GM10266 (cell line): ENCODE measurements around the gene FBXL19.

Experiments used
- DNase-seq: peaks from one replicate; pipeline ENCODE4 v3.0.0; 2012; ENCODE audit errors: extremely low spot score
- TF ChIP-seq, protein P1 (sequence below): IDR thresholded peaks from 2 replicates; pipeline ENCODE4 v1.5.1; 2012; ENCODE audit warnings: mild to moderate bottlenecking, low read depth; ENCODE audit not compliant: control insufficient read depth, insufficient read depth; ENCODE audit errors: missing control alignments

The FBXL19 gene

DNA sequence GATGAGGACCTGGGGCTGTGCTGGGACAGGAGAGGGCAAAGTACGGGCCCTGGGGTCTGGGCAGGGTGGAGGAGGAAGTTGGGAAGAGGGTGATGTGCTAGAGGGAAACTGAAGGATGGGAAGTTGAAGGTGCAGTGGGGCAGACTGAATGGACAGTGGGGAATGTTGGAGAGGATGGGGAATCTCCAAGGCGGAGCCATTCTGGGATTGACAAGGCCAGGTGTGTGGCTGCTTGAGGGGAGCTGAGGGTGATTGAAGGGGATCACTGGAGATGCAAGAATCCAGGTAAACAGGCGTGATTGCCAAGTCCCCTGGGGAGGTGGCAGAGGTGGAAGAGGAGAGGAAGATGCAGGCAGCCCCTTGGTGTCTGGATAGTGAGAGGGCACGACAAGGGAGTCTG, 53.1 kb downstream of the FBXL19 start:
- TF ChIP-seq, protein P1, sequence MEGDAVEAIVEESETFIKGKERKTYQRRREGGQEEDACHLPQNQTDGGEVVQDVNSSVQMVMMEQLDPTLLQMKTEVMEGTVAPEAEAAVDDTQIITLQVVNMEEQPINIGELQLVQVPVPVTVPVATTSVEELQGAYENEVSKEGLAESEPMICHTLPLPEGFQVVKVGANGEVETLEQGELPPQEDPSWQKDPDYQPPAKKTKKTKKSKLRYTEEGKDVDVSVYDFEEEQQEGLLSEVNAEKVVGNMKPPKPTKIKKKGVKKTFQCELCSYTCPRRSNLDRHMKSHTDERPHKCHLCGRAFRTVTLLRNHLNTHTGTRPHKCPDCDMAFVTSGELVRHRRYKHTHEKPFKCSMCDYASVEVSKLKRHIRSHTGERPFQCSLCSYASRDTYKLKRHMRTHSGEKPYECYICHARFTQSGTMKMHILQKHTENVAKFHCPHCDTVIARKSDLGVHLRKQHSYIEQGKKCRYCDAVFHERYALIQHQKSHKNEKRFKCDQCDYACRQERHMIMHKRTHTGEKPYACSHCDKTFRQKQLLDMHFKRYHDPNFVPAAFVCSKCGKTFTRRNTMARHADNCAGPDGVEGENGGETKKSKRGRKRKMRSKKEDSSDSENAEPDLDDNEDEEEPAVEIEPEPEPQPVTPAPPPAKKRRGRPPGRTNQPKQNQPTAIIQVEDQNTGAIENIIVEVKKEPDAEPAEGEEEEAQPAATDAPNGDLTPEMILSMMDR, result no peak
- no peak for DNase-seq

DNA sequence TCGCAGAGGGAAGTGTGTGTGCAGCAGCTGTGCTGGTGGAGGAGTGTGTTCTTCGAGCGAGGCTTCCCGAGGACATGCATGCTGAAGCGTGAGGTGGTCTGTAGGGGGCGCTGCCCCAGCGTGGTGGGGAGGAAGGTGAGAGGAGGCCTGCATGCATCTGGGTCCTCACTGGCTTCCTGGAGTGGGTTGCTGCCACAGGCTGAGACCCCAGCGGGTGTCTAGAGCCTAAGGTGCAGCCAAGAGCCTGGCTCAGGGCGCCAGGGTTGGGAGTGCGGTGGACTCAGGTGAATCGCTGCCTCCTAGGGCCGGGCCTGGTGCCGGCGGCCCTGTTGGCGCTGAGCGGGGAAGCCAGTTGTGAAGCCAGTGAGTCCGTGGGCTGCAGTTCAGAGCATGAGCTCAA, 54.1 kb downstream of the FBXL19 start:
- DNase-seq, result no peak
- TF ChIP-seq, protein P1, result peak; percentile 40

DNA sequence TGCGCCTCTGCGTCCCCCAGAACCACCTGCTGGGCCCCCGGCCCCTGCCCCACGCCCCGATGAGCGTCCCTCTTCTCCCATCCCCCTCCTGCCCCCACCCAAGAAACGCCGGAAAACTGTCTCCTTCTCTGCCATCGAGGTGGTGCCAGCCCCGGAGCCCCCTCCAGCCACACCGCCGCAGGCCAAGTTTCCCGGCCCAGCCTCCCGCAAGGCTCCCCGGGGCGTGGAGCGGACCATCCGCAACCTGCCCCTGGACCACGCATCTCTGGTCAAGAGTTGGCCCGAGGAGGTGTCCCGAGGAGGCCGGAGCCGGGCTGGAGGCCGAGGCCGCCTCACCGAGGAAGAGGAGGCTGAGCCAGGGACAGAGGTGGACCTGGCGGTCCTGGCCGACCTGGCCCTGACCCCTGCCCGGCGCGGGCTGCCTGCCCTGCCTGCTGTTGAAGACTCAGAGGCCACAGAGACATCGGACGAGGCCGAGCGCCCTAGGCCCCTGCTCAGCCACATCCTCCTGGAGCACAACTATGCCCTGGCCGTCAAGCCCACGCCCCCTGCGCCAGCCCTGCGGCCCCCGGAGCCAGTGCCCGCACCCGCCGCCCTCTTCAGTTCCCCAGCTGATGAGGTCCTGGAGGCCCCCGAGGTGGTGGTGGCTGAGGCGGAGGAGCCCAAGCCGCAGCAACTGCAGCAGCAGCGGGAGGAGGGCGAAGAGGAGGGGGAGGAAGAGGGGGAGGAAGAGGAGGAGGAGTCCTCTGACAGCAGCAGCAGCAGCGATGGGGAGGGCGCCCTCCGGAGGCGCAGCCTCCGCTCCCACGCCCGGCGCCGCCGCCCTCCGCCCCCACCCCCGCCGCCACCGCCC, 56.0 kb downstream of the FBXL19 start:
- no peak for DNase-seq
- TF ChIP-seq, protein P1, result no peak

DNA sequence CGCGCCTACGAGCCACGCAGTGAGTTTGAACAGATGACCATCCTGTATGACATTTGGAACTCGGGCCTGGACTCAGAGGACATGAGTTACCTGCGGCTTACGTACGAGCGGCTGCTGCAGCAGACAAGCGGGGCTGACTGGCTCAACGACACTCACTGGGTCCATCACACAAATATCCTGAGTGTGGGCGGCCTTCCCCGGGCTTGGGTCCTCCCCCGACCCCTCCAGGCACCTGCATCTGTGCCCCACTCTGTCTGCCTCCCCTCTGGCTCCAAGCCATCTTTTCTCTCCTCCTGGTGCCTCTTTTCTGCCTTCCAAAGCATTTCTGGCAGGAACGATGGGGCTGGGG, 56.6 kb downstream of the FBXL19 start:
- TF ChIP-seq, protein P1, result no peak
- no peak for DNase-seq

- DNase-seq, result no peak
- TF ChIP-seq, protein P1, result no peak
Measured at GRCh38 chr16:30980434-30980833, 57.1 kb downstream of the FBXL19 start.

DNA sequence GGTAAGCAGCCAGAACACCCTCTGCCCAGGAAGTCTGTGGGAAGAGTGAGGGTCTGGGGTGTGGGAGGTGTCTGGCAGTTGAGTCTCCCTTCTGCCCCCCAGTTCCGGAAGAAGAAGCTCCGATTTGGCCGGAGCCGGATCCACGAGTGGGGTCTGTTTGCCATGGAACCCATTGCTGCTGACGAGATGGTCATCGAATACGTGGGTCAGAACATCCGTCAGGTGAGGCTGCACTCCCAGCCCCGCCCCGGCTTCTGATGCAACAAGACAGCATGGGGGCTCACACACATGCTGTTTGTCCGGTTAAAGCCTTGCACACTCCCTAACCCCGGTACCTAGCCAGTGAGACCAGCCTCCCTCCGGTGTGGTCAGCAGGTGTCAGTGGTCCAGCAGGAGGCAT, 57.6 kb downstream of the FBXL19 start:
- TF ChIP-seq, protein P1, result no peak
- no peak for DNase-seq

DNA sequence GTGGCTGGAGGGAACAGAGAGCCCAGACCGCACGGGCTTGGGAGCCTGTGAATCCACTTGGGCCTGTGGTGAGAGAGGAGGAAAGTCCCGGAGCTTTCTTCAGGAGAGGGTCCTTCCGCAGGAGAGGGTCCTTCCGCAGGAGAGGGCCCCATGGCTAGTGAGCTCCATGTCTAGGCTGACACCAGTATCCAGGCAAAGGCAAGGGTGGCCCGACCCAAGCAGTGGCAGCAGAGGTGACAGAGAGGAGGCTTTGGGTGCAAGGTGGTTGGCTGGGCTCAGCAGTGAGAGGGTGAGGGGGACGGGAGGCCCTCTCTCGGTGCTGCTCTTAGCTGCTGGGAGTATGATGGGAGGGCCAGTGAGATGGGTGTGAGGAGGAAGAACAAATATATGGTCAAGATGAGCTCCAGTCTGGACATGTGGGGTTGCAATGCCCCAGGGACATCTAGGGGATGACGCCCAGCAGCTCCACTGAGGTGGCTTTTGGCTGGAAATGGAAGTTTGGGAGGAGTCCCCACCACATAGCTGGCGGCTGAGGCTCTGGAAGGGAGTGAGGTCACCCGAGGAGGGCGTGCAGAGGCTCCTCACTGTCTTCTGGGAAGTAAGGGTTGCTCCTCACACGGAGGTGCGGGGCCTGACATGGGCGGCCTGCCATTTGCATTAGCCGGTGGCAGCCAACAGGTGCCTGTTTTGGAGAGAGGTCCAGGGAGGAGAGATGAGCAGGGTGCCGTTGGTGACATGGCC, 59.3 kb downstream of the FBXL19 start:
- DNase-seq, result no peak
- TF ChIP-seq, protein P1, result no peak
